Measurements from ENCODE around the gene NCBP1. TPM values are rescaled to one million over a fixed set of nuclear protein-coding genes. Genes with fewer than 3 reads are reported as not detected.

Gene NCBP1
- total and polyA plus RNA-seq, 9 of the 15 experiments (the other 6 are each of a cell fraction or from before 2014, with no cell fraction given), result 29.4 to 69.7 (median 57.5) TPM

DNA sequence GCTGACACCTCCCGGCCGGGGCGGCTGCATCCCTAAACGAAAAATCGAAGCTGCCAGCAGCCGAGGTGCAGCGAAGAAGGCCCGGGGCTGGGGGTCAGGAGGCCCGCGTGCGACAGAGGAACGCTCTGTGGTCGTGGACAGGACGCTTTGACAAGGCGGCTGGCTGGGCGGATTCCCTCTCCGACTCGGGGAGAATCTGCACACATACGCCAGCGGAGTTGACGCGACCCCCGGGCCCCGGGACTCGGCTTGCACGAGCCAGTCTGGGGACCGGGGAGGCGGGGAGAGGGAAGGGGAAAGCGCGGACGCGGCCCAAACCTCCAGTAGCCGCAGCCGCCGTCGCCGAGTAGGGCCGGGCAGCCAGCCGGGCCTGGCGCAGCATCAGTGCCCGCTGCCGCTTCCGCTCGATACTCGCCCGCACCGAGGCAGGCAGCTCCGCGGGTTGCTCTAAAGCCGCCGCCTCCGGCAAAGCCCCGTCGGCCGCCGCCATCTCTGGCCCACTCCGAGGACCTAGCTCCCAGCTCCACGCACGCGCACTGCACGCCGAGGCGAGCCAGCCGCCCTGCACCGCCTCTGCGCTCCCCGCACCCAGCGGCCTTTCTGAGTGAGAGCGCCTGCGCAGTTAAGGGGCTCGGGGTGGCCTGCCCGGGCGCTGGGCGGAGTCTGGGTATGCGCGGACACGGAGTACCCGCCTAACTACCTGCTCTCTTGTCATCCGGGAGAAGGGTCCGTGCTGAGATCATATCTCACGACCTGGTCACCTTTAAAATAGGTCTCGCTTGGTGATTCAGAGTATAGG is 63.4 kb downstream of the NCBP1 start, which contains the start of gene XPA (continued):
- TF ChIP-seq, protein P1, sequence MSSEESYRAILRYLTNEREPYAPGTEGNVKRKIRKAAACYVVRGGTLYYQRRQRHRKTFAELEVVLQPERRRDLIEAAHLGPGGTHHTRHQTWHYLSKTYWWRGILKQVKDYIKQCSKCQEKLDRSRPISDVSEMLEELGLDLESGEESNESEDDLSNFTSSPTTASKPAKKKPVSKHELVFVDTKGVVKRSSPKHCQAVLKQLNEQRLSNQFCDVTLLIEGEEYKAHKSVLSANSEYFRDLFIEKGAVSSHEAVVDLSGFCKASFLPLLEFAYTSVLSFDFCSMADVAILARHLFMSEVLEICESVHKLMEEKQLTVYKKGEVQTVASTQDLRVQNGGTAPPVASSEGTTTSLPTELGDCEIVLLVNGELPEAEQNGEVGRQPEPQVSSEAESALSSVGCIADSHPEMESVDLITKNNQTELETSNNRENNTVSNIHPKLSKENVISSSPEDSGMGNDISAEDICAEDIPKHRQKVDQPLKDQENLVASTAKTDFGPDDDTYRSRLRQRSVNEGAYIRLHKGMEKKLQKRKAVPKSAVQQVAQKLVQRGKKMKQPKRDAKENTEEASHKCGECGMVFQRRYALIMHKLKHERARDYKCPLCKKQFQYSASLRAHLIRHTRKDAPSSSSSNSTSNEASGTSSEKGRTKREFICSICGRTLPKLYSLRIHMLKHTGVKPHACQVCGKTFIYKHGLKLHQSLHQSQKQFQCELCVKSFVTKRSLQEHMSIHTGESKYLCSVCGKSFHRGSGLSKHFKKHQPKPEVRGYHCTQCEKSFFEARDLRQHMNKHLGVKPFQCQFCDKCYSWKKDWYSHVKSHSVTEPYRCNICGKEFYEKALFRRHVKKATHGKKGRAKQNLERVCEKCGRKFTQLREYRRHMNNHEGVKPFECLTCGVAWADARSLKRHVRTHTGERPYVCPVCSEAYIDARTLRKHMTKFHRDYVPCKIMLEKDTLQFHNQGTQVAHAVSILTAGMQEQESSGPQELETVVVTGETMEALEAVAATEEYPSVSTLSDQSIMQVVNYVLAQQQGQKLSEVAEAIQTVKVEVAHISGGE (CRISPR knock-in tag; IDR thresholded peaks at IDR 0.05), result no peak
- no peak for TF ChIP-seq NFIX (CRISPR knock-in tag; IDR thresholded peaks at IDR 0.05; ENCODE audit: low read depth)
- peak; percentile 14 for TF ChIP-seq ZFP36 (IDR thresholded peaks at IDR 0.05; ENCODE audit: low read depth, low read length, partially characterized antibody)
- TF ChIP-seq SMAD4 (CRISPR knock-in tag; conservative IDR thresholded peaks at IDR 0.05), result peak; percentile 71
- TF ChIP-seq, protein P2, sequence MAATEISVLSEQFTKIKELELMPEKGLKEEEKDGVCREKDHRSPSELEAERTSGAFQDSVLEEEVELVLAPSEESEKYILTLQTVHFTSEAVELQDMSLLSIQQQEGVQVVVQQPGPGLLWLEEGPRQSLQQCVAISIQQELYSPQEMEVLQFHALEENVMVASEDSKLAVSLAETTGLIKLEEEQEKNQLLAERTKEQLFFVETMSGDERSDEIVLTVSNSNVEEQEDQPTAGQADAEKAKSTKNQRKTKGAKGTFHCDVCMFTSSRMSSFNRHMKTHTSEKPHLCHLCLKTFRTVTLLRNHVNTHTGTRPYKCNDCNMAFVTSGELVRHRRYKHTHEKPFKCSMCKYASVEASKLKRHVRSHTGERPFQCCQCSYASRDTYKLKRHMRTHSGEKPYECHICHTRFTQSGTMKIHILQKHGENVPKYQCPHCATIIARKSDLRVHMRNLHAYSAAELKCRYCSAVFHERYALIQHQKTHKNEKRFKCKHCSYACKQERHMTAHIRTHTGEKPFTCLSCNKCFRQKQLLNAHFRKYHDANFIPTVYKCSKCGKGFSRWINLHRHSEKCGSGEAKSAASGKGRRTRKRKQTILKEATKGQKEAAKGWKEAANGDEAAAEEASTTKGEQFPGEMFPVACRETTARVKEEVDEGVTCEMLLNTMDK (IDR thresholded peaks at IDR 0.05; ENCODE audit: borderline replicate concordance, insufficient read depth, low read depth, low read length, poor library complexity, severe bottlenecking), result no peak
- no peak for TF ChIP-seq ZNF395 (CRISPR knock-in tag; IDR thresholded peaks at IDR 0.05)
- TF ChIP-seq ILF3 (IDR thresholded peaks at IDR 0.05; ENCODE audit: borderline replicate concordance), result no peak; the same call in 1 of the 2 replicates
- TF ChIP-seq ZZZ3 (IDR thresholded peaks at IDR 0.05), result no peak
- no peak for TF ChIP-seq ZNF184 (CRISPR knock-in tag; IDR thresholded peaks at IDR 0.05)
- TF ChIP-seq, protein P3, sequence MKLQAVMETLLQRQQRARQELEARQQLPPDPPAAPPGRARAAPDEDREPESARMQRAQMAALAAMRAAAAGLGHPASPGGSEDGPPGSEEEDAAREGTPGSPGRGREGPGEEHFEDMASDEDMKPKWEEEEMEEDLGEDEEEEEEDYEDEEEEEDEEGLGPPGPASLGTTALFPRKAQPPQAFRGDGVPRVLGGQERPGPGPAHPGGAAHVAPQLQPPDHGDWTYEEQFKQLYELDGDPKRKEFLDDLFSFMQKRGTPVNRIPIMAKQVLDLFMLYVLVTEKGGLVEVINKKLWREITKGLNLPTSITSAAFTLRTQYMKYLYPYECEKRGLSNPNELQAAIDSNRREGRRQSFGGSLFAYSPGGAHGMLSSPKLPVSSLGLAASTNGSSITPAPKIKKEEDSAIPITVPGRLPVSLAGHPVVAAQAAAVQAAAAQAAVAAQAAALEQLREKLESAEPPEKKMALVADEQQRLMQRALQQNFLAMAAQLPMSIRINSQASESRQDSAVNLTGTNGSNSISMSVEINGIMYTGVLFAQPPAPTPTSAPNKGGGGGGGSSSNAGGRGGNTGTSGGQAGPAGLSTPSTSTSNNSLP (IDR thresholded peaks at IDR 0.05; ENCODE audit: borderline replicate concordance, low read depth, low read length), result no peak
- TF ChIP-seq ZNF431 (CRISPR knock-in tag; IDR thresholded peaks at IDR 0.05), result 0 out of 2 replicates have a peak, but pooled peaks have one; percentile 18
- peak; percentile 77 for TF ChIP-seq CBFA2T3 (IDR thresholded peaks at IDR 0.05)
- 0 out of 2 replicates have a peak, but pooled peaks have one; percentile 7 for TF ChIP-seq CREB1 (IDR thresholded peaks at IDR 0.05)
- TF ChIP-seq CREB1 (CRISPR knock-in tag; IDR thresholded peaks at IDR 0.05), result no peak
- 0 out of 2 replicates have a peak, but pooled peaks have one; percentile 16 for TF ChIP-seq FOSL1 (tag; conservative IDR thresholded peaks at IDR 0.05)
- TF ChIP-seq ZNF175 (CRISPR knock-in tag; IDR thresholded peaks at IDR 0.05; ENCODE audit: low read depth), result no peak
- TF ChIP-seq CHD1 (IDR thresholded peaks at IDR 0.05; ENCODE audit: low read length), result peak; percentile 81
